ENCODE measurements around the gene SNAP23.

SNAP23 gene

GRCh38 chr15:42553554-42553953 lies 58.1 kb downstream of the SNAP23 start:
- TF ChIP-seq REST (IDR thresholded peaks at IDR 0.05; ENCODE audit: insufficient read depth in 1 of 2, low read depth in 2 of 2, low read length in 2 of 2) (no peak), FOXP2 (optimal IDR thresholded peaks at IDR 0.05; ENCODE audit: borderline replicate concordance, extremely low read depth, extremely low read length, insufficient read depth) (no peak), POLR2AphosphoS5 (IDR thresholded peaks at IDR 0.05; ENCODE audit: low read depth, low read length) (no peak)

GRCh38 chr15:42558739-42559138 lies 63.3 kb downstream of the SNAP23 start:
- TF ChIP-seq TAF1 (IDR thresholded peaks at IDR 0.05; ENCODE audit: borderline replicate concordance, insufficient read depth, low read length) (no peak), FOXP2 (optimal IDR thresholded peaks at IDR 0.05; ENCODE audit: borderline replicate concordance, extremely low read depth, extremely low read length, insufficient read depth) (no peak), SIN3A (IDR thresholded peaks at IDR 0.05; ENCODE audit: borderline replicate concordance, insufficient read depth, low read length) (no peak), POLR2AphosphoS5 (IDR thresholded peaks at IDR 0.05; ENCODE audit: low read depth, low read length) (no peak), REST (IDR thresholded peaks at IDR 0.05; ENCODE audit: insufficient read depth in 1 of 2, low read depth in 2 of 2, low read length in 2 of 2) (no peak)

- peak; percentile 80 for TF ChIP-seq FOXP2 (optimal IDR thresholded peaks at IDR 0.05; ENCODE audit: borderline replicate concordance, extremely low read depth, extremely low read length, insufficient read depth)
- TF ChIP-seq TAF1 (IDR thresholded peaks at IDR 0.05; ENCODE audit: borderline replicate concordance, insufficient read depth, low read length) = no peak
- no peak for TF ChIP-seq REST (IDR thresholded peaks at IDR 0.05; ENCODE audit: insufficient read depth in 1 of 2, low read depth in 2 of 2, low read length in 2 of 2)
- no peak; the same call in 1 of the 2 replicates for TF ChIP-seq SIN3A (IDR thresholded peaks at IDR 0.05; ENCODE audit: borderline replicate concordance, insufficient read depth, low read length)
- TF ChIP-seq POLR2AphosphoS5 (IDR thresholded peaks at IDR 0.05; ENCODE audit: low read depth, low read length) = peak; percentile 58
Measured at GRCh38 chr15:42575188-42576039, 80.0 kb downstream of the SNAP23 start, which contains the start of gene STARD9. Gene STARD9, plus strand, starts transcription at chr15:42575606. Its CDS starts 110 bp downstream, at chr15:42575716.

- TF ChIP-seq POLR2AphosphoS5 (IDR thresholded peaks at IDR 0.05; ENCODE audit: low read depth, low read length) = no peak
- TF ChIP-seq REST (IDR thresholded peaks at IDR 0.05; ENCODE audit: insufficient read depth in 1 of 2, low read depth in 2 of 2, low read length in 2 of 2) = no peak
- no peak for TF ChIP-seq FOXP2 (optimal IDR thresholded peaks at IDR 0.05; ENCODE audit: borderline replicate concordance, extremely low read depth, extremely low read length, insufficient read depth)
- no peak for TF ChIP-seq TAF1 (IDR thresholded peaks at IDR 0.05; ENCODE audit: borderline replicate concordance, insufficient read depth, low read length)
- TF ChIP-seq SIN3A (IDR thresholded peaks at IDR 0.05; ENCODE audit: borderline replicate concordance, insufficient read depth, low read length) = no peak
Measured at GRCh38 chr15:42576040-42576594, 80.7 kb downstream of the SNAP23 start.
